NCI-H1417 treated with DMSO at 0.1 percent for 48 hours (cell line): ENCODE data around the gene JDP2.

Experiments
- DNase-seq: peaks from one replicate; lab custom pipeline; 2025; lab: John Stamatoyannopoulos, UW

Gene JDP2

DNA sequence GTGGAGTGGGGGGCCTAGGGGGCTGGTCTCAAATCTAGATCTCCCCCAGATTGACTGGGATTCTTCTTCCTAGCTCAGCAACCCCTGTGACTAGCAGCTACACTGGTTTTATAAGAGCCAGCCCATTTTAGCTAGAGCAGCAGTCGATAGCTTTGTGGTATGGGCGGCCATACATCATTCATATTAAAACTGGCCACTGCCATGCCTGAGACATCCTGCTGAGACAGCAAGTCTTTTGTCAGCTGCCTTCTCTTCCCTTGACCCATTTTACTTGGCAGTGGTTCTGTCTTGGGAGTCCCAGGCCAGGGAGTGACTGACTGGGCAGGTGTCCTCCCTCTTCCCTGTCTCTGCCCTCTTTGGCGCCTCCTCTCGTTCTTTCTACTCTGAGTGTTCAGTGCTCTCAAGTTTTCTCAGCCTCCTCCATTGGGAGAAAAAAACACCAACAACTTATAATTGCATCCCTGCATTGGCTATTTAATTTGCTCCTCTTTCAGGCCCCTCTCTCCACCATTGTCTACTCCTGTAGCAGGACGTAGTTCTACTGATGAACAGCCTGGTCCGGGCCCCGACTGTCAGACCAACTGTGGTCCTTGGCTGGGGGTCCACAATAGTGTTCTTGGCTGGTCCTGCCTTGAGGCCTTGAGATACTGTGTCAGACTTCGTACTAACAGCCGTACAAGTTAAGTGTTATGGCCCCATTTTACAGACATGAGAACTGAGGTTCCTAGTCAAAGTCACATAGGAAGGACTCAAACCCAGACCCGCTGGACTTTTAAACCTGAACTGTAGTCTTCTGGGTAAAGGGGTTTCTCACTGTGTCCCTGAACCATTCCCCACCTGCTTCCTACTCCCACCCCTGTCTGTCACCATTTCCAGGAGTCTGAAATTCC is 18.3 kb upstream of the JDP2 start:
- no peak for DNase-seq

DNA sequence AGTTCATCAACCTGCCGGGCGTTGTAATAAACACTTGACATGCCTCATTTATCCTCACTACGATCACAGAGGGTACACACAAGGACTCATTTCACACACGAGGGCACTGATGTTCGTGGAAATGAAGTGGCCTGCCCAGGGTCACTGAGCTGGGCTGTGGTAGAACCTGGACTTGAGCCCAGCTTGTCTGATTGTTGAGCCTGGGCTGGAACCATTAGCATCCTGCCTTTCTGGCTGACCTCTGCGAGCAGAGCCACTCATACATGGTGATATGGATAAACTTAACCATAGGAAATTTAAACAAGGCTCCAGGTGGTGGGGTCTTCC is 16.6 kb upstream of the JDP2 start:
- peak; percentile 60 for DNase-seq

DNA sequence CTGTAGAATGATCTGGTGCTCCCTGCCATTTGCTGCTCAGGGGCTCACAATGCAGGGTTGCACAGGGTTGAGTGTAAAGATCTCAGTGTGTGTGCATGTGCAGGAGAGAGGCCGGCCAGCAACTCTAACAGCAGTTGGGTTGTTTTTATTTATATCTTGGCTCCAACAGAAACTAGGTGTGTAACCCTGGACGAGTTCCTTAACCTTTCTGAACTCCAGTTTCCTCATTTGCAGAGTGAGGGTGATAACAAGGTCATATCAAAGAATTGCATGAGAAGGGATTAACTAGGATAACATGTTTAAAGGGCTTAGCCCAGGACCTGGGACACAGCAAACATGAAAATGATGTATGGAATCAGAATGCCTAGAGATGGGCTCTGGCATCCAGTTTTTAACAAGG is 14.8 kb upstream of the JDP2 start:
- no peak for DNase-seq

DNA sequence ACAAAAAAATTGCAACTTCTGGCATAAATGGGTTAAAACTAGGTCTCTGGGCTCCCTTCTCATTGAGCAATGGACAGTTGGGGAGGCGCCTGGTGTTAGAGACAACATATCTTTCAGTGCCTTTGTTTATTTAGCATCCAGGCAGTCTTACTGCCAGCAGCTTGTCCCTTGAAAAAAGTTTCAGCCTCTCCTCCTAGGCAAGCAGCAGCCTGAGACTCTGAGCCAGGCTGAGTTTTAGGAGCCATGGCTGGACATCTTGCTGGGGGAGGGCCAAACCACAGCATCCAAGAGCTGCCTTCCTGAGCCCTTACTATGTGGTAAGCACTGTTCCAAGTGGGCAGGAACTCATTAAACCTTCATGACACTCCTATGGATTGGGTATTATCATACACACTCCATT is 10.1 kb upstream of the JDP2 start:
- DNase-seq = no peak

DNA sequence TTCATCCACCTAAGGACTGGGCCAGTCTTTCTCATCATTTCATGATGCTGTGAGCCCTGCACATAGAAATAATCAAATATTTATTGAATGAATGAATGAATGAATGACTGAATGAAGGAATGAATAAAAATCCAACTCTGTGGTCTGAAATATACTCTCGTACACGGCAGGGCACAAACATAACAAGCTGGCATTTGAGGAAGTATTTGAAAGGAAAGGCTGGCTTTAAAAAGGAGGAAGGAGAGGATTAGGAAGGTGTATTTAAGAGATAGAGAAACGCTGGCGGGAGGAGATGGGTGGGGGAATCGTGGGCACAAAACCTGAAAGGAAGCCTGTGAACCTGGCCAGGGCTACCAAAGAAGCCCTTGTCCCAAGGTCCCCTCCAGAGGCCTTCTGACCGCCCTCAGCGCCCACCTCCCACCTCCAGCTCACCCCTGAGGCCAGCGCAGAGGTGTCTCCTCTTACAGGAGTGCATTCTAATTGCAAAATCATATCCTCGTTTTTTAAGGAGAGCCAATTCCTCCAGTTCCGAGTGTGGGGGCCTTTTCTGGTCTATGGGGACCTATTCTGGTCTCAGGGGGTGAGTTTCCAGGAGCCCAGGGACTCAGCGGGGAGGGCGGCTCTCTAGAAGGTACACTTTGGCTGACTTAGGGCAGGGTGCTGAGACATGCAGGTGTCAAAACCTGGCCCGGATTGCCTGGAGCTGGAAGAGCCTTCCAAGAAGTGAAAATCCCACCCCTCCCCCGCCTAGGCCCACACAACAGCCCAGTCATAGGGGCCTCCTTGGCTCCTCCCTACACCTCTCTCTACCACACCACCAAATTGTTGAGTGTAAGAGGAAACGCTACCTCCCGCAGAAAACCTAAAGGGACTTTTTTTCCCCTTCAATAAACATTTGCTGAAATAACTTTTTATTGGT is 8.7 kb upstream of the JDP2 start:
- no peak for DNase-seq

DNA sequence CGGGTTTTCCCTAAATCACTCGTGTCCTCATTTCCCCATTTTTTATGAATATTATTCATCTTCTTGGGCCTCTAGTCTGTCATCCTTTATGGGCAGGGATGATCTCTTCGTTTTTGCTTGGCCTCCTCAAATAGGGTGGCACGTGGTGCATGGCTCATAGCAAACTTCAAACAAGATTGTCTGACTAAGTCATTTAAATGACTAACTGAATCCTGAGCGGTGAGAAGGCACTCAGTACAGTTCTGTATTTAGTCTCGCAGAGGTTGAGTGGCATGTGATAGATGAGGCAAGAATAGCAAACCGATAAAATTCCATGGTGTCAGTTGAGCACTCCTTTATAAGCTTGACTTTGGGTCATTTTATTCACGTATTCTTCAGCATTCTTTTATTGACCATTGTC is 5.7 kb upstream of the JDP2 start:
- DNase-seq = no peak

DNA sequence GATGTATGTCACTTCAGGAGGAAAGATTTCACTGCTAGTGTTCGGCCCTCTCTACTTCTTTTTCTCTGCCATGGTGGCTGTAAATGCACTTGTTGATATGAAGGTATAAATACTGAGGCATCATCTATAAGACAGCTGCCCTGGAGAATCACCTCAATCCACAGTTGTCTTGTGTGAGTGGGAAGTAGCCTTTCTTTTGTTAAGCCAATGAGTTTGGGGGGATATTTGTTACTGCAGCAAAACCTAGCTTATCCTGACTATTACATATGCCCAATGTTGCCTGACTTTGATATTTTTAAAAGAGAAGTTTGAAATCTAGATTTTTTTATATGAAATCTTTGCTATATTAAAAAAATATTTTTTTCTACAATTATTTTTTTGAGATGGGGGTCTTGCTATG is 3.3 kb upstream of the JDP2 start:
- no peak for DNase-seq

DNA sequence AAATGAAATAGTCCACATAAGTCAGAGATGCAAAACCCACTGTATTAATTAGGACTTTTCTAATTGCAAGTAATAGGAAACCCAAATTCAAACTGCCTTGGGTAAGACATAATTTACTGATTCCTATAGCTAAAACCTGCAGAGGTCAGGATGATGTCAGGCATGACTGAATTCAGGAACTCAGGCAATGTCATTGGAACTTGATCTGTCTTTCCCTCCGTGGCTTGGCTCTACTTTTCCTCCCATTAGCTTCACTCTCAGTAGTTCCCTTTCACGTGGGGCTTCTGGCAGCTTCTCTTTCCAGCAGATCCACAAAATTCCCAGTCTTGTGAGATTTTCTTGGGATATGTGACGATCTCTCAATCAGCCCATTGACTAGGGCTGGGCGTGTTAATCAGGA is 2.4 kb upstream of the JDP2 start:
- no peak for DNase-seq

DNA sequence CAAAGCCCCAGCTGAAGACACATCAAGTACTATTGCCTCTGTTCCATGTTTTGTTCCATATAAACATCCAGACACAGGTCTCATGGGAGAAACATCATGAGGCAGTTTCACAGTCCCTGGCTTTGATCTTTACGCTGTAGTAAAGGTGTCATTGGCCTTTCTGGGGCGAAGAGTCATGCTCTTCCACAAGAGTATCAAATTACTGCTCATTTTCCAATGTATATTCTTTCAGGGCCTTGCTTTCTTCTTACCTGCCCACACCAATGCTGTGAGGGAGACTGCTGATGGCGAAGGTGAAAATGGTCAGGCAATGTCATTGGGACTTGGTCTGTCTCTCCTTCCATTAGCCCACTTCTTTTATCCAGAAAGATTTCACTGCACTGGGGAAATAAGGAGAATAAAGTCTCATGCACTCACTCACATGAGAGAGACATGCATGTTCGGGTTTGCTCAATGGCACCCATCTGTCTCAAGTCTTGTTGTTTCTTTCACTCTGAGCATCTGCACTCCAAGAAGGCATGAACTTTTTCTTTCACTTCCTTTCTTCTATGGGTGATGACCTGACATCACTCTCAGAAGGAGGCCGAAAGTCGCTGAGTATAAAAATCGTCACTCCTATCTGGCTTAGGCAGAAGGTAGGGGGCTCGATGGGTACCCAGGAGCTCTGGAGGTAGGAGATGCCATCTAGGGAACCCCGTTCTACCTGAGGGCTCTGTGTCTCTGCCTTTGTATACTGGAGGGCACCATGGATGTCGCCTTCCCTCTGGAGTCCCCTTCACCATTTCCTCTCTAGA is 1.3 kb upstream of the JDP2 start:
- no peak for DNase-seq

DNA sequence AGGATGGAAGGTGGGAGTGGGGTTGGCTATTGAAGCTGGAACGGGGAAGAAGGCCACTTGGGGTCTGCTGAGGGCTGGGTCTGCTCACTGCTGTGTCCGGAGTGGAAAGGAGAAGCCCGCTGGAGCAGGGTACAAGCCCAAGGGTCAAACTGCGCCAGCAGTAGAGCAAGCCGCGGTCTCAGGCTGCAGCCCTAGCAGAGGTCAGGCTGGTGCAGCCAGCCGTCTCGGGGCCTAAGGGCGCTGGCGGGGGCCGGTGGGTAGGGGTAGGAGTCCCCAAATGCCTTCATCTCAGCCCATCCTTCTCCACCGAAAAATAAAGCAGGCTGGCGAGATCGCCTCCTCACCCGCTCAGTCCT is 718 bp upstream of the JDP2 start:
- DNase-seq = no peak

DNA sequence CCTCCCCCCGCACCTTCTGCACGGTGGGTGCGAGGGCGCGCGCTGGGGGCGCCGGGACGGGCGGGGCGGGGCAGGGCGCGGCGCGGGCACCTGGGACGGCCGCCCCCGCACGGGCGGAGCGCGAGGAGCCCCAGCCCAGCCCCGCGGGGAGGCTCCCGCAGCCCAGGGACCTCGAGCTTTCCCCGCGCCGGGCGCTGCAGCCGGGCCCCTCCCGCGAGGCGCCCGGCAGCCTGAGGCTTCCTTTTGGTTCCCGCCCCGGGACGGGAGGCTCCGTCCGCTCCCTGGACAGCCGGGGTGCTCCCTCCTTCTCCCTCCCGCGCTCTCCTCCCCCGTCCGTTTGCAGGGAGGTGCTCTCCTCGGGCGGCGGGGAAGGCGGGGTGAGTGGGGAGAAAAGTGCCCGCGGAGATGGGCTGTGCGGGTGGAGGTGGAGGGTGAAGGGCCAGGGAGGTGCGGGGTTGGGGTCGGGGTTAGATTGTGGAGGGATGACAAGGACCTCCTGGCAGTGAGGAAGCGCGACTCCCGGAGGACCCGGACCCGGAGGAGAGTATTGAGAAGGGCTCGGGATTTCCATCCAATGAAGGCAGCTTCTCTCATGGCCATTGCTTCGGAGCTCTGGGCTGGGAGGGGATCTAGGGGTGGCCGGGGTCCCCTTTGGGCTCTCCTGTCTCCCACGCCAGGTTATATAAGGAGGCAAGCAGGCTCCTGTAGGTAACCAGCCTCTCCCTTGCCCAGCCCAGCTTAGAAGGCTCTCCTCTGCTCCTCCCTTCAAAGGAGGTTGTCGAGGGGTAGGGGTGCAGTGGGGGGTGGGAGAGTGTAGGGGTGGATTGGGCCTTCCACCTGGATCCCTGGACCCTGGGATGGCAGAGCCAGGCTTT is 645 bp downstream of the JDP2 start:
- no peak for DNase-seq

DNA sequence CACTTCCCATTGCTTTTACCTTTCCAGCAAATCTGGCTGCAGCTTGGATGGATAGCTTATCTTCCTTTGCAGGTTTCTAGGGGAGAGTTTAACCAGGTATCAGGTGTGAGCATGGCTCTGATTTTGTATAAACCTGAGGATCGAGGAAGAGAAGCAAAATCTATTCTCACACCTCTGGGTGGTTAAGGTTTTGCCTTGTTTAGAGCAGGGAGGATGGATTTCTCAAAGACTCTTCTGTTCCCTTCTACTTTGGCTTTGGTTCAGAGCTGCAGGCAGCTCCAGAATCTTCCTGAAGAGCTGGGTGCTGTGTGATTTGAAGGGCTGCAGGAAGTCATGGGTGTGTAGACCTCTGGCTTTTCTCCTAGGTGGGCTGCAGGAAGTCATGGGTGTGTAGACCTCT is 1.7 kb downstream of the JDP2 start:
- DNase-seq = no peak

DNA sequence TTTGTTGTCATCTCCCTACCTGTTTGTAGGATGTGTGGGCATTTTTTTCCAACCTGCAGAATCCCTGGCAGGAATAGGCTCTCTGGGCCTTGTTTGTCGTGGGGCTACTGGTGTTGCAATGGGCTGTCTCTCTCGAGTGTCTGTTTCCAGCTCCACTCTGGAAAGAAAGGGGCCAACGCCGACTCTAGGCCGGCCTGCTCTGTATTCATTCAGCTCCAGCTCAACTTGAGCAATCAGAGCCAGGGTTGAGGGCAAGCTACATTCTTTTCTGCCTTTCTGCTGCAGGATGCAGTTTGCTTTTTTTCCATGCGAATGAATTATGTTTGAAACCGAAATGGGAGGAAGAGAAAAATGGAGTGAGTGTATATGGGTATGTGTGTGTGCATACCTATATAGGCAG is 2.3 kb downstream of the JDP2 start:
- DNase-seq = no peak

DNA sequence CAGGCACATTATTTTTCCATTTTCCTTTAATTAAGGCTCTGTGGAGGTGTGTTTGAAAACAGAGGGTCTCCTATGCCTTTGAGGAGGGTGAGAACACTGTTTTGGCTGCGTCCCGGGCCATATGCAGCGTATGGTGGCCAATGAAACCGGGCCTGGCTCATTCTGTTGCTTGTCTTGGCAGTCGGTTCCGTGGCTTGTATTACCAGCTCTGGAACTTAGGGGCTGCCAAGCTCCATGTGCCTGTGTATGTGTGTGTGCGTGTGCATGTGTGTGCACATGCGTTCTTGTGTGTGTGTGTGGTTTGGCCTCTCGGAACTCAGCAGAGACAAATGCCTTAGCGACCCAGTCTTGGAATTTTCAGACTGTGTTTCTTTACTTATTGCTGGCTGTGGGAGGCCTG is 2.7 kb downstream of the JDP2 start:
- no peak for DNase-seq

DNA sequence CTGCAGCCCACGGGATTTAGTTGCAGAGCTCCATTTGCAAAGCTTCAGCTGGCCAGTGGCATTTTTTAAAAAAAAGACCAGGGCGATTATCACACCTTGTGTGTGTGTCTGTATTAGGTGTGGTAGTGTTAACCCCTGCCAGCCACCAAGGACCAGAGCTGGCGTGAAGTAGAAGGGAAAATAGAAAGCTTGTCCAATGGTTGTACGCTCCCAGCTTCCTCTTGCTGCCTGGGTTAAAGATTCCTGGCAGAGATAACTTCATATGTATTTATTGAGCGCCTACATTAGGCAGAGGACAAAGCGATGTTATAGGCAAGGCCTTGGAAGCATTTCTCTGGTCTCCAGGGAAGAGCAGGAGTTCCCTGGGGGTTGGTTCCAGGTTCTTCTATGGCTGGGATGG is 3.2 kb downstream of the JDP2 start:
- DNase-seq = no peak

DNA sequence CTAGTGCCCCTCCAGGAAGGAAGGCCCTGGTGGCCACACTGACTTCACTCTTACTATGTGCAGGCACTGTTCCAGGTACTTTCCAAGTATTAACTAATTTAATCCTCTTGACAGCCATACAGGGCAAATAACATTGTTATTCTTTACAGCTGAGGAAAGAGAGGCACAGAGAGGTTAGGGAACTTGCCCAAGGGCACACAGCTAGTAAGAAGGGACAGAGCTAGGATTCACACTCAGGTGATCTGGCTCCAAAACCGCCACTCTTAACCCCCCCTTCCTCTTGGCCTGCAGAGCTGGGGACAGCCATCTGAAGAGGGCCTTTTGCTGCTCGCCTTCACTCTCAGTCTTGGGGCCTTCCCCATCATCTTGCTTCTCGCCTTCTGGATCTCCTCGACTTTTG is 4.0 kb downstream of the JDP2 start:
- no peak for DNase-seq

DNA sequence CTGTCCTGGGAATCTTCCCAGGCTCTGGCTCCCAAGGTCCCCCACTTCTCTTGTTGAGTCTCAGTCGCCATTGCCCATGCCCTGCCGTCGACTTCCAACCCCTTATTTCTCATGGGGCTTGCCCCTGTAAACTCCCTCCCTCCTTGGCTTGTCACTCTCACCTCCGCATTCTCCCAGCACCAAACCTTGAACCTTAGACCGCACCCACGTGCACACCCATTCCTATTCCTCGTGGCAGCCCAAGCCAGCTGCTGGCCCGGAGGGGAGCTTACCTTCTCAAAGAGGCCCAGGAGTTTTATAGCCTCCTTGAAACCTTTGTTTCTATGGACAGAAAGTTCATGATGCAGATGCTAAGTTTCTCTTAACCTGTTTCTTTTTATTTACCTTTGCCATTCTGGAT is 4.6 kb downstream of the JDP2 start:
- DNase-seq = no peak

DNA sequence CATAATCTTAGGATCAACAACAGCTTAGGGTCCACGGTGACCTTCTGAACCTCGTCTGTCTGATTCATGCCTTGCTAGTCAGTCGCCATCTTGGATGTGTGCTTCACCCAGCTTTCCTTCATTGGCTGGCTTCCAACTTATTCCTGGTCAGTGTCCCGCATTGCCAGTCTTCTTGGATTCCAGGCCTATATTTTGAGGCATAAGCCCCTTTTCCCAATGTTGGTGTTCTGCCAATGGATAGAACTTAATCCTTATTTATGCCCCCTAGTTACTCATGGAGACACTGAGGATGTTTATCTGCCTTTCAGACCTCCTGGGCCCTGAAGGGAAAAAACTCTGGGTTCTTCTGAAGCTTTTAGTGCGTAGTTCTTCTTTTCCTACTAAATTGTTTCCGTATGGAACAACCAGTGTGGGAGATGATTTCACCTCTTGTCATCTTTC is 5.8 kb downstream of the JDP2 start:
- DNase-seq = no peak

DNA sequence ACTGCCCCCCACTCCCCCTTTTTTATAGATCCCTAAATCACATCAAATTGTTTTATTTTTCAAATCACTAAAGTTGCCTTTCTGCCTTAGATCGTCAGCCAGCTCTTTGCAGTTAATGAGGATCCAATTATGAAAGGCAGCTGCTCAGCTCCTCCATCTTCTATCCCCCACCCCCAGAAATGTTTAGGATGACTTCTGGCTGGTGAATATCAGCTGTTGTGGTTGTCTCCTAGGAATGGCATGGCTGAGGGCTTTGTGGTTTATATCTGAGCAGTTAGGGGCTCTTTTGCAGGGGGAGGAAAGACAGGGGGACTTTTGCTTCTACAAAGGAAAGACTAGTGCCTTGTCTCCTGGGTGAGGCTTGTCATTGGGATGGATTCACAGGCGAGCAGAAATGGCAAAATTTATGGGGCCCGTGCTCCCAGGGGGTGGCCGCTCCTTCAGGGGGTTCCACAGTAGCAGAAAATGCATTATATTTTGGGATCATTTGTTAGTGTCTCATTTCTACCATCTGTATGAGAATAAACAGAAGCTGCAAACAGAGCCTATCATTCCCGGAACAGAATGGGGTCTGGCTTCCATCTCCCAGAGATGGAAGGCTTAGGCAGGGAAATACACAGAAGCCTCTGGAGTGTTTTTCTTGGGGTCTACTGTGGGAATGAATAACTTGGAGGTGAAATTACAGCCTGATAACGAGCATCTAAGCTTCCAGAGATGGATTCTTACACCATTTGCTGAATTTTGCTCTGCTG is 6.5 kb downstream of the JDP2 start:
- DNase-seq = no peak

DNA sequence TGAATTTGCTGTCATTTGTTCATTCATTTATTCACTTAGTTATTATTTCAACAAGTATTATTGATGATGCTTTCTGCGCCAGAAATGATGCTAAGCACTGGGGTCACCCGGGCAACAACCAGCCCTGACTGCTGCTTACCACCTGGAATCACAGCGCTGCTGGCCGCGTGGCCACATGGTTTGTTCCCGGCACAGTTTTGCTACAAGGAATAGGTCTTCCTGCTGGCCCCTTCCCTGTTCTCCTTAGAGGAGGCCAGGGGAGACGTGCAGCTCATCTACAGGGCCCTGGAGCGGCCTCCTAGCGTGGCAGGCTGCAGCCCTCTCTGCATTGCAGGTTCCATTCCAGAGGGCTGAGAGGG is 7.0 kb downstream of the JDP2 start:
- DNase-seq = no peak

DNA sequence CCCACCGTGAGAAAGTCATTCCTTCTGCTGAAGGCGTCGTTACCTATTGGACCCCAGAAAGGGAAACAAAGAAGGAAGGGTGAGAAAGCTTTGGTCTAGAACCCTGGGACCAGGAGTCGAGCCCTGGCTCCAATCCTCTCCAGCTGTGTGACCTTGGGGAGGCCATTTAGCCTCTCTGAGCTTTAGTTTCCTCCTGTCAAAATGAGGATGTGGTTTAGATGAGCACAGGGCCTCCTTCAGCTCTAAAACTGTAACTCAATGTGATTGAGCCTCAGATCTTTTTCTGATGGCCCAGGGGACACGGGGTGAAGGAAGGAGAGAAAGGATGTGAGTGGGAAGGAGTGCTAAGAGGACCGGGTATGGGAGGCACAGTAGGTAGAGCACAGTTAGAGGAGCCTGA is 7.7 kb downstream of the JDP2 start:
- DNase-seq = no peak
